Measurements from ENCODE around the gene LRP1.

LRP1 gene

GRCh38 chr12:57198329-57198728, 70.0 kb downstream of the LRP1 start:
- no peak for DNase-seq

- DNase-seq, result no peak
These were observed 70.9 kb downstream of the LRP1 start for GRCh38 chr12:57199191-57199590.

GRCh38 chr12:57200497-57200896, 72.2 kb downstream of the LRP1 start:
- no peak for DNase-seq

GRCh38 chr12:57201219-57201618, 72.9 kb downstream of the LRP1 start:
- no peak for DNase-seq

GRCh38 chr12:57201631-57202030, 73.3 kb downstream of the LRP1 start:
- no peak for DNase-seq

- no peak for DNase-seq
These were observed 74.0 kb downstream of the LRP1 start for GRCh38 chr12:57202321-57202720.

- DNase-seq, result no peak
These were observed 74.9 kb downstream of the LRP1 start for GRCh38 chr12:57203201-57203600.

GRCh38 chr12:57203791-57204190, 75.5 kb downstream of the LRP1 start:
- DNase-seq, result no peak

GRCh38 chr12:57204454-57204853, 76.2 kb downstream of the LRP1 start:
- DNase-seq, result no peak

- no peak for DNase-seq
These were observed 76.9 kb downstream of the LRP1 start for GRCh38 chr12:57205186-57205585.

GRCh38 chr12:57205931-57206330, 77.6 kb downstream of the LRP1 start:
- DNase-seq, result no peak

- no peak for DNase-seq
These were observed 79.7 kb downstream of the LRP1 start for GRCh38 chr12:57207731-57208630.

GRCh38 chr12:57208631-57209282, 80.5 kb downstream of the LRP1 start:
- DNase-seq, result no peak

GRCh38 chr12:57209916-57210315, 81.6 kb downstream of the LRP1 start:
- DNase-seq, result no peak

- DNase-seq, result no peak
These were observed 82.2 kb downstream of the LRP1 start for GRCh38 chr12:57210461-57210860.

- no peak for DNase-seq
These were observed 82.8 kb downstream of the LRP1 start for GRCh38 chr12:57210926-57211692.

- no peak for DNase-seq
These were observed 83.8 kb downstream of the LRP1 start for GRCh38 chr12:57211791-57212700.

GRCh38 chr12:57212701-57213057, 84.4 kb downstream of the LRP1 start:
- no peak for DNase-seq

- peak; percentile 82 for DNase-seq
These were observed 84.9 kb downstream of the LRP1 start for GRCh38 chr12:57213058-57213715.

- no peak for DNase-seq
These were observed 85.6 kb downstream of the LRP1 start for GRCh38 chr12:57213763-57214397.

GRCh38 chr12:57214398-57214781, 86.1 kb downstream of the LRP1 start:
- DNase-seq, result peak; percentile 62 to 65
